Activated naive CD4-positive, alpha-beta T cell treated with anti-CD3 and anti-CD28 coated beads, Interleukin-2, amount 50 U/mL, for 24 hours (primary cell): ENCODE measurements around the gene TNFRSF14.

Experiments used
- H3K27ac Mint-ChIP-seq: one replicate; pipeline ENCODE4 v1.8.0; 2021; ENCODE audit warnings: mild to moderate bottlenecking, mixed read lengths
- H3K27me3 Mint-ChIP-seq: one replicate; pipeline ENCODE4 v1.8.0; 2021; ENCODE audit warnings: mixed read lengths
- H3K36me3 Mint-ChIP-seq: one replicate; pipeline ENCODE4 v1.8.0; 2021; ENCODE audit warnings: mixed read lengths
- H3K4me1 Mint-ChIP-seq: one replicate; pipeline ENCODE4 v1.8.0; 2021; ENCODE audit warnings: mixed read lengths
- H3K4me3 Mint-ChIP-seq: one replicate; pipeline ENCODE4 v1.8.0; 2021; ENCODE audit warnings: mild to moderate bottlenecking, mixed read lengths
- H3K9me3 Mint-ChIP-seq: one replicate; pipeline ENCODE4 v1.8.0; 2021; ENCODE audit warnings: mixed read lengths

The TNFRSF14 gene

GRCh38 chr1:2529784-2530512 is 26.2 kb upstream of the TNFRSF14 start, which contains the start of gene HES5:
TSS of gene HES5 (minus strand) at chr1:2530263. CDS start at chr1:2530164, 99 bp downstream.
- Mint-ChIP-seq H3K36me3 (no peaks in the 10 kb centered on the region), H3K4me1 (peaks cover 20% of the 10 kb centered on the region), H3K4me3 (peak within 1 kb of the TSS; percentile 78), H3K9me3 (no peaks in the 10 kb centered on the region), H3K27me3 (no peaks in the 10 kb centered on the region), H3K27ac (no peak within 1 kb of the TSS)

DNA sequence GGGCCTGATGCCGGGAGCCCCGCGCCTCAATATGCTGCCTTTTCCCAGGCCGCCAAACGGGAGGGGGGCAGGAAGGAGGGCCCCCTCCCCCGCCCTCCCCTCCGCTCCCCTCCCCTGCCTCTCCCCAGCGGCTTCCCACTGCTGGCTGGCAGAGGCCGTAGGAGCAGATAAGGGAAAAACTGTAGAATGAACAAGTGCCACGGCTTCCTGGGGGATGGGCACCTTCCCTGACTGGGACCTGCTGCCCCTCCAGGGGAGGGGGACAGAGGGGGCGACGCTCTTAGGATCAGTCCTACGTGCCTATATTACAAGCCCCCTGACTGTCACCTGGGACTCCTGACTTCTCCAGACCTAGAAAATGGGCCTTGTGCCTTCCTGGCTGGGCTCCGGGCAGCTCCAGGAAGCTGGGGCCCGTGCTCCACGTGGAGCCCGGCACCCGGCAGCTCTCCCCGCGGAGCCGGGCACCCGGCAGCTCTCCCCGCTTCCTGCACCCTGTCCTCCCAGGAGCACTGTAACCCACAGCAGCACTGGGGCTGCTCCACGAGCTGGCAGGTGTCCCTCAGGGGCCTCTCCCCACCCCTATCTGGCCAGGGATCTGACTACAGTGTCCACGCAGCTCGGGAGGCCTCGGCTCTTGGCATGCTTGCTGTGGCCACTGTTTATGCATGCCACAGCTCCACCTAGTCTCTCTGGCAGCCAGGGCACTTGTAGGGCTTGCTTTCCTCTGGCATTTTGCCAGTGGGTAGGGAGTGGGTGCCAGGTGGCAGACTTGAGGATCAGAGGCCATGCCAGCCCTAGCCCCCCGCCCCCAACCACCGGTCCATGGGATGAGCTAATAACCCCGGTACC is 25.4 kb upstream of the TNFRSF14 start:
- H3K36me3 Mint-ChIP-seq, result no peaks in the 10 kb centered on the region
- peak overlapping the region; percentile 39 for H3K4me3 Mint-ChIP-seq
- H3K4me1 Mint-ChIP-seq, result peaks cover 15% of the 10 kb centered on the region
- no peak overlapping the region for H3K27ac Mint-ChIP-seq
- H3K27me3 Mint-ChIP-seq, result no peaks in the 10 kb centered on the region
- no peaks in the 10 kb centered on the region for H3K9me3 Mint-ChIP-seq

DNA sequence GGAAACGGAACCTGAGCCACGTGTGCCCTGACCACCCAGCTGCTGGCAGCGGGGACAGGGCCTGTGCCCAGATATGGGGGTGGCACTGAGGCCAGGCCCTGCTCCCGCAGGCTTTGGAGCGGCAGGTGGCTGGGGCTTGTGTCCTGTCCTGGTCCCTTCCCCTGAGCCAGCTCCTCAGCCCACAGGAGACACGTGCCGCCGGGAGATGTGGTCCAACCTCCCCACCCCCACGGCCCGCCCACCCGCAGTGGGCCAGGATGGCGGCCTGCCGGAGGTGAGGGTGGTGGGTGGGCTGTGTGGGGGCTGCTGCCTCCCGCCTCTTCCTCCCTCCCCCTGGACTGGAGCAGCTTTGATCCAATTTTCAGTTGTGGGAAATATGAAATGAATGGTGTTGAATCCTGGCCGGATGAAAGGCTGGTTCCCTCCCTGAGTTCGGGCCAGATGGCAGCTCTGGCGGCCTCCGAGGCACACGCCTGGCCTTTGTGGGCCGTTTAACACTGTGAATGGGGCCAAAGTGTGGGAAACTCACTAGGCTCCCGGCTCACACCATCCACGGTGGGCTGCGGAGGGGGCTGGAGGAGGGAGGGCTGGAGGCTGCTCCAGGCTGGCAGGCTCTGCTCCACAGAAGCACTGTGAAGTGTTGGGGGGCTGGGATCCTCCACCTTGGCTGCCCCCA is 23.5 kb upstream of the TNFRSF14 start:
- no peaks in the 10 kb centered on the region for H3K36me3 Mint-ChIP-seq
- peaks cover 9% of the 10 kb centered on the region for H3K4me1 Mint-ChIP-seq
- H3K27me3 Mint-ChIP-seq, result no peaks in the 10 kb centered on the region
- no peak overlapping the region for H3K4me3 Mint-ChIP-seq
- H3K9me3 Mint-ChIP-seq, result no peaks in the 10 kb centered on the region
- peak overlapping the region; percentile 35 for H3K27ac Mint-ChIP-seq

DNA sequence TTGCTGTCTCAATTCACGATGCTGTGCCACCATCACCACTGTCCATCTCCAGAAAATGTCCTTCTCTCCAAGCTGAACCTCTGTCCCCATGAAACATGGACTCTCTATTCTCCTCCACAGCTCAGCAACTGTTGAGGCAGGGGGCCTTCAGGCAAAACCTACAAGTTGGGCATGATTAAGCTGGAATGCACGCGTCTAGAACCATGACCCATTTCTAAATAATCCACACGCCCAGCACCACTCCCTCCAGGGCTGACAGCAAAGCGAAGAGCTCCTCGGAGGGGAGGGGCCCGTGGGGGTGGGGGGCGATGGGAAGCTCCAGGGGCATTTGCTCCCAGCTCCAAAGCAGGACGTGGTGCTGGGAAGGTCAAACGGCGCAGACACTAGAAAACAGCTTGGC is 22.8 kb upstream of the TNFRSF14 start:
- no peak overlapping the region for H3K4me3 Mint-ChIP-seq
- no peaks in the 10 kb centered on the region for H3K27me3 Mint-ChIP-seq
- H3K27ac Mint-ChIP-seq, result no peak overlapping the region
- H3K9me3 Mint-ChIP-seq, result no peaks in the 10 kb centered on the region
- H3K4me1 Mint-ChIP-seq, result peaks cover 9% of the 10 kb centered on the region
- H3K36me3 Mint-ChIP-seq, result no peaks in the 10 kb centered on the region

- Mint-ChIP-seq H3K4me1 (peaks cover 3% of the 10 kb centered on the region), H3K4me3 (no peak overlapping the region), H3K9me3 (no peaks in the 10 kb centered on the region), H3K36me3 (no peaks in the 10 kb centered on the region), H3K27me3 (no peaks in the 10 kb centered on the region), H3K27ac (no peak overlapping the region)
Measured at GRCh38 chr1:2534315-2534686, 21.9 kb upstream of the TNFRSF14 start.

DNA sequence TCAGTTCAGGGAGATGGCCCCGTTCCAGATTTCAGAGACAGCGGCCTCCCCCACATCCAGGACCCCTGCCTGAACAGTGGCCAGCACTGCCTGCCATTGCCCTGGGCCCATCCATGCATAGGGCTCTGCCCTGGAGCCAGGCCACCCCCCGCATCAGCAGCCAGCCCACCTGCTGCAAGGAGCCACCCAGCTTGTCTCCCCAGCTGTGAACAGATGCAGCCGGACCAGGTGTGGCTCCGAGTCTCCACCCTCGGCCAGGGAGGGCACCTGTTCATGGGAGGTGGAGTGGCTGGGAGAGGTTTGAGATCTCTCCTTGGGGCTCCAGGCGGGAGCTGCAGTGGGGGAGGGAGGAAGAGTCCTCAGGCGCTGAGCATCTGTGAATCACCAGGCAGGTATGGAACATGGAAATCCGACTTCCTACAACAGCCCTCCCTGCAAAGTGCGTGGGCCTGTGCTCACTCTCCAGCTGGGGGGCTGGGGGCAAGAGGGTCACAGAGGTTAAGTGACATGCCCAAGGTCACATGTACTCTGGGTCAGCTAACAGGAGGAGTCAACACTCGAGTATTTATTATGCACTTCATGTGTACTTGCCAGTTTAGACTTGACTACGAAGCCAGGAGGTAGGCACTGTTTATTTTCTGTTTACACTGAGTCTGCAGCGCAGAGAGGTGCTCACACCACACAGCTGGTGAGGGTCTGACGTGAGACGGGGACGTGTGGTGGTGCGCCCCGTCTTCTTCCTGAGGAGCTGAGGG is 21.3 kb upstream of the TNFRSF14 start:
- Mint-ChIP-seq H3K27ac (peak overlapping the region; percentile 63), H3K36me3 (no peaks in the 10 kb centered on the region), H3K4me1 (peaks cover 3% of the 10 kb centered on the region), H3K9me3 (no peaks in the 10 kb centered on the region), H3K4me3 (no peak overlapping the region), H3K27me3 (no peaks in the 10 kb centered on the region)

DNA sequence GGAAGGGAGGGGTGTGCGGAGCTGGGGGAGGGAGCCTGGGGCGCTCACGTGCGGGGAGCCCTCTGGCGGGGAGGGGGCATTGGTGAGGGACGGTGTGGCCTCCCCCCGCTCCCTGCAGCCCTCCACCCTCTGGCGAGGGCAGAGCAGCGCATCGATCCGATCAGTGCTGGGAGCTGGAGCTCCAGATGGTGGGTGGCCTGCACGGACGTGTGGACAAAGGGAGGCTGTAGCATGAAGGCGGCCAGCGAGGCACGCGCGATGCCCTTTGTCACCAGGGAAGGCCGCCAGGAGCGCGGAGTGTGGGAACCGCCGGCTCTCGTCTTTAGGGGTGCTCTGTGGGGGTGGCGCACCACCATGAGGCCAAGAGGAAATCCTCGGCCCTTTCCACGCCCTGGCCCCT is 20.7 kb upstream of the TNFRSF14 start:
- no peaks in the 10 kb centered on the region for H3K9me3 Mint-ChIP-seq
- no peak overlapping the region for H3K4me3 Mint-ChIP-seq
- no peak overlapping the region for H3K27ac Mint-ChIP-seq
- peaks cover 3% of the 10 kb centered on the region for H3K4me1 Mint-ChIP-seq
- H3K36me3 Mint-ChIP-seq, result no peaks in the 10 kb centered on the region
- no peaks in the 10 kb centered on the region for H3K27me3 Mint-ChIP-seq

GRCh38 chr1:2535981-2536380 is 20.2 kb upstream of the TNFRSF14 start:
- H3K27ac Mint-ChIP-seq, result no peak overlapping the region
- H3K4me3 Mint-ChIP-seq, result no peak overlapping the region
- H3K27me3 Mint-ChIP-seq, result no peaks in the 10 kb centered on the region
- H3K36me3 Mint-ChIP-seq, result no peaks in the 10 kb centered on the region
- H3K9me3 Mint-ChIP-seq, result no peaks in the 10 kb centered on the region
- H3K4me1 Mint-ChIP-seq, result peaks cover 1% of the 10 kb centered on the region

DNA sequence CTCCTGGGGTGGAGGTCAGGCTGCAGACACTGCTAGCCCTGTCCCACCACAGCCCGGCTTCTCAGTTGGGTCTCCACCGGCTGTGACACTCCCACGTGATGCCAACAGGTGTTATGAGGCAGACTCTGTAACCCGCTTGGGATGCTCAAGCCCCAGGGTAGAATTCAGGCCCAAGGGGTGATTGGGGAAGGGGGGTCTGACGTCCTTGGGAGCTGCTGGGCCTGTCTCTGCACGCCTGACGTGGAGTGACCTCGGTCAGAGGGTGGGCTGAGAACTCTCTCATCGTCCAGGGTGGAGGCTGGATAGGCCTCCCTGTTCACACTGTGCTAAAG is 18.4 kb upstream of the TNFRSF14 start:
- Mint-ChIP-seq H3K27me3 (no peaks in the 10 kb centered on the region), H3K9me3 (no peaks in the 10 kb centered on the region), H3K4me1 (peaks cover 13% of the 10 kb centered on the region), H3K36me3 (no peaks in the 10 kb centered on the region), H3K27ac (no peak overlapping the region), H3K4me3 (no peak overlapping the region)

DNA sequence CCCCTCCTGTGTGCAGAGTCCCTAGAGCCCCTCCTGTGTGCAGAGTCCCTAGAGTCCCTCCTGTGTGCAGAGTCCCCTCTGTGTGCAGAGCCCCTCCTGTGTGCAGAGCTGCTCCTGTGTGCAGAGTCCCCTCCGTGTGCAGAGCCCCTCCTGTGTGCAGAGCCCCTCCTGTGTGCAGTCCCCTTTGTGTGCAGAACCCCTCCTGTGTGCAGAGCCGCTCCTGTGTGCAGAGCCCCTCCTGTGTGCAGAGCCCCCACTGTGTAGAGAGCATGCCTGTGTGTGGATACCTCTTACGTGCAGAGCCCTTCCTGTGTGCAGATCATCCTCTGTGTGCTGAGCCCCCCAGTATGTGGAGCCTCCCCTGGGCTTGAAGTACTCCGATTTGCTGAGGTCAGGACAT is 17.8 kb upstream of the TNFRSF14 start:
- Mint-ChIP-seq H3K4me3 (no peak overlapping the region), H3K27ac (peak overlapping the region; percentile 55), H3K36me3 (no peaks in the 10 kb centered on the region), H3K27me3 (no peaks in the 10 kb centered on the region), H3K4me1 (peaks cover 13% of the 10 kb centered on the region), H3K9me3 (no peaks in the 10 kb centered on the region)

- H3K36me3 Mint-ChIP-seq, result no peaks in the 10 kb centered on the region
- H3K9me3 Mint-ChIP-seq, result no peaks in the 10 kb centered on the region
- H3K4me1 Mint-ChIP-seq, result peaks cover 13% of the 10 kb centered on the region
- H3K27me3 Mint-ChIP-seq, result no peaks in the 10 kb centered on the region
- peak overlapping the region; percentile 12 for H3K27ac Mint-ChIP-seq
- no peak overlapping the region for H3K4me3 Mint-ChIP-seq
Measured at GRCh38 chr1:2538872-2539271, 17.3 kb upstream of the TNFRSF14 start.

GRCh38 chr1:2539312-2539907 is 16.8 kb upstream of the TNFRSF14 start:
- Mint-ChIP-seq H3K9me3 (no peaks in the 10 kb centered on the region), H3K27ac (peak overlapping the region; percentile 12), H3K4me1 (peaks cover 16% of the 10 kb centered on the region), H3K36me3 (no peaks in the 10 kb centered on the region), H3K4me3 (no peak overlapping the region), H3K27me3 (no peaks in the 10 kb centered on the region)

- H3K9me3 Mint-ChIP-seq, result no peaks in the 10 kb centered on the region
- H3K4me3 Mint-ChIP-seq, result no peak overlapping the region
- H3K36me3 Mint-ChIP-seq, result no peaks in the 10 kb centered on the region
- peaks cover 19% of the 10 kb centered on the region for H3K4me1 Mint-ChIP-seq
- H3K27ac Mint-ChIP-seq, result no peak overlapping the region
- H3K27me3 Mint-ChIP-seq, result no peaks in the 10 kb centered on the region
Measured at GRCh38 chr1:2540816-2541492, 15.2 kb upstream of the TNFRSF14 start.

DNA sequence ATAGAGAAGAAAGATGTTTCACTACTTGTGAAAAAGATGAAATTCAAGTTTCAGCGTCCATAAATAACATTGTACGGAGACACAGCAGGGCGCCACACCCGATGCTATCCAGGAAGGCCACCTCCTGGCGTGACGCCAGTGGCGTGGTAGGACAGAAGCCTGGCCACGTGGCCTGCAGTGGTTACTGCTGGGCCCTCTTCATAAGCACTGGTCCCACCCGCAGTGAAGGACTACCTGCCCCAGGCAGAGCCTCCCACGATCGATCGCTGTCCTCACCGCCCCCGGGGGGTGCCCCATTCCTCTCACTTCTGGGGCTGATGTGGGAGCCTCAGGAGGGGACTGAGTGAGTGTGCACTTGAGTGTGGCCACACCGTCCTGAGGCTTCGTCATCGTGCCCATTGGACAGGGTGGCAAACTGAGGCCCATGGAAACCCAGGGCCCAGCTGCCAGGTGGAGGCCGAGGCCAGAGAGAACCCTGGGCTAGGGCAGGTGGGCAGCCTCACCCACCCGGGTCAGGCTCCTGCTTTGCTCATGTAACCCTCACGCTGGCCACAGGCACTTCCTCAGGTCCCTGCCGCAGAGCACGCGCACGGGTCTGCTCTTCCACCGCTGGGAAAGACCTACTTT is 14.4 kb upstream of the TNFRSF14 start:
- Mint-ChIP-seq H3K36me3 (no peaks in the 10 kb centered on the region), H3K27me3 (no peaks in the 10 kb centered on the region), H3K9me3 (no peaks in the 10 kb centered on the region), H3K4me1 (peaks cover 19% of the 10 kb centered on the region), H3K4me3 (no peak overlapping the region), H3K27ac (no peak overlapping the region)
